ENCODE data around the gene C9orf72.
A peak's percentile ranks its signal among the peaks of the same experiment; 100 is the strongest.

Gene C9orf72

DNA sequence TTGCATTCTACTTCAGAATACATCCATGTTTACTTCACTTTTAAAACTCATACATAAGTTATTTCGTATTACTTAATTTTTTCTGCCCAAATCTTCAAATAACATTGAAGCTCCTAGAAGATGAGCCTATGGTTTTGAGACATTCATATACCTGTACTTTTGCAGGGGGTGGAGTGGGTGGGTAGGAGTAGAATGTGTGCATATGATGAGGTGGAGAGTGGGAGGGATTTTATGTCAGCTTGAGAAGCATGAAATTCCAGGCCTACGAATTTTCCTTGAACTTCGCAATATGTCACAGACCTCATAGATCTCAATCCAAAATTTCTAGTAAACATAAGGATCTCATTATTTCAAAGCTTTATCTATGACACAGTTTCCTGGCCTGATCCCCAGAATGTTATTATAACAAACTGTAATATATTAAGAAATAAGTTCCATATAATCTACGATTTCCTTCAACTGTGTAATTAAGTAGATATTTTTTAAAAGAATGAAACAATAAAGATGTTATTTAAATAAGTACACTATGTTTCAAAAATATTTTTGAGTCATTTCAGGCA is 24.0 kb downstream of the C9orf72 start:
- no peak overlapping the region for H3K27ac ChIP-seq
- TF ChIP-seq ZFX (IDR thresholded peaks at IDR 0.05), result no peak
- TF ChIP-seq, protein P1, sequence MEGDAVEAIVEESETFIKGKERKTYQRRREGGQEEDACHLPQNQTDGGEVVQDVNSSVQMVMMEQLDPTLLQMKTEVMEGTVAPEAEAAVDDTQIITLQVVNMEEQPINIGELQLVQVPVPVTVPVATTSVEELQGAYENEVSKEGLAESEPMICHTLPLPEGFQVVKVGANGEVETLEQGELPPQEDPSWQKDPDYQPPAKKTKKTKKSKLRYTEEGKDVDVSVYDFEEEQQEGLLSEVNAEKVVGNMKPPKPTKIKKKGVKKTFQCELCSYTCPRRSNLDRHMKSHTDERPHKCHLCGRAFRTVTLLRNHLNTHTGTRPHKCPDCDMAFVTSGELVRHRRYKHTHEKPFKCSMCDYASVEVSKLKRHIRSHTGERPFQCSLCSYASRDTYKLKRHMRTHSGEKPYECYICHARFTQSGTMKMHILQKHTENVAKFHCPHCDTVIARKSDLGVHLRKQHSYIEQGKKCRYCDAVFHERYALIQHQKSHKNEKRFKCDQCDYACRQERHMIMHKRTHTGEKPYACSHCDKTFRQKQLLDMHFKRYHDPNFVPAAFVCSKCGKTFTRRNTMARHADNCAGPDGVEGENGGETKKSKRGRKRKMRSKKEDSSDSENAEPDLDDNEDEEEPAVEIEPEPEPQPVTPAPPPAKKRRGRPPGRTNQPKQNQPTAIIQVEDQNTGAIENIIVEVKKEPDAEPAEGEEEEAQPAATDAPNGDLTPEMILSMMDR (conservative IDR thresholded peaks at IDR 0.05), result no peak

GRCh38 chr9:27548055-27548741 is 25.1 kb downstream of the C9orf72 start:
- H3K27ac ChIP-seq, result no peak overlapping the region
- no peak for TF ChIP-seq ZFX (IDR thresholded peaks at IDR 0.05)
- TF ChIP-seq, protein P1 (conservative IDR thresholded peaks at IDR 0.05), result peak; percentile 68

DNA sequence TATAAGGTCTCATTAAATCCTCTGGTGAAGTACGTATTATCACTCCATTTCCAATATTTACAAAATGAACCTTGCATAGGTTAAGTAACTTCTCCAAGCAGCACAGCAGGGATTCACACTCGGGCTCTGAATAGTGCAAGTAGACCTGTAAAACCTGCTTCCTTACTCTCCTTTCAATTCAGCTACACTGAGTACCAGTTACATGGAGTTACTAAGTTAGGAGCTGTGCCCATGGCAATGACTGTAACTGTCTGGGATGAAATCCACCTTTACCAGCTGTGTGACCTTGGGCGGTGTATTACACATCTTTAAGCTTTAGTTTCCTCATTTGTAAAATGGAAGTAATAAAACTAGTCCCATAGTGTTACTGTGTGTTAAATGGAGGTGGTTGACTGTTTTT is 27.8 kb downstream of the C9orf72 start:
- TF ChIP-seq, protein P1 (conservative IDR thresholded peaks at IDR 0.05), result no peak
- no peak for TF ChIP-seq ZFX (IDR thresholded peaks at IDR 0.05)
- H3K27ac ChIP-seq, result no peak overlapping the region

GRCh38 chr9:27542508-27542907 is 30.8 kb downstream of the C9orf72 start:
- no peak overlapping the region for H3K27ac ChIP-seq
- no peak for TF ChIP-seq ZFX (IDR thresholded peaks at IDR 0.05)
- TF ChIP-seq, protein P1 (conservative IDR thresholded peaks at IDR 0.05), result no peak

DNA sequence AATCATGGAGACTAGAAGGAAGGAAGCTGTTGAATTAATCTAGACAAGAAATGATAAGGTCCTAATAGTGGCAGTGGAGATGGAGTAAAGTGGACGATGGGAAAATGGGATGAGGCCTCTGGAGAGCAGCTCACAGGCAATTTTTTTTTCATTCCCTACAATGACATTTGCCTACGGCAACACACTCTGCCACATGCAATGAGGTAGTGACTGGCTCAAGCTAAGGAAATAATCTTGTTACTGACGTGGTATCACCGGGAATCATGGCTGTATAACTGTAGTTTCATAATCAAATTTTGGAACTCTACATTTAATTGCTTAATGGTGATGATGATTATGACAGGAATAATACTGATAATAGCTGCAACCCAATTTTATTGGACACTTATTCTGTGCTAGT is 31.5 kb downstream of the C9orf72 start:
- no peak for TF ChIP-seq ZFX (IDR thresholded peaks at IDR 0.05)
- TF ChIP-seq, protein P1 (conservative IDR thresholded peaks at IDR 0.05), result no peak
- no peak overlapping the region for H3K27ac ChIP-seq

- TF ChIP-seq, protein P1 (conservative IDR thresholded peaks at IDR 0.05), result no peak
- TF ChIP-seq ZFX (IDR thresholded peaks at IDR 0.05), result no peak
- no peak overlapping the region for H3K27ac ChIP-seq
Measured at GRCh38 chr9:27540502-27540901, 32.8 kb downstream of the C9orf72 start.
